H9 (cell line): ENCODE measurements around the gene LRRC7. TPM values are rescaled to one million over a fixed set of nuclear protein-coding genes. Genes with fewer than 3 reads are reported as not detected.

Experiments used
- DNase-seq: peaks from one replicate; pipeline ENCODE4 v3.0.0-alpha.2; 2017
- H2AFZ ChIP-seq: one replicate; pipeline ENCODE4 v1.6.1; 2013; ENCODE audit warnings: mild to moderate bottlenecking, low read length, control low read depth, moderate library complexity
- H2AK5ac ChIP-seq: 2 replicates; pipeline ENCODE4 v1.6.1; 2013; ENCODE audit warnings: low read length, control low read depth, mixed read lengths; ENCODE audit not compliant: insufficient read length
- H2BK120ac ChIP-seq: one replicate; pipeline ENCODE4 v1.6.1; 2013; ENCODE audit warnings: low read depth, mild to moderate bottlenecking, low read length, control low read depth, inconsistent platforms; ENCODE audit not compliant: poor library complexity, severe bottlenecking
- H2BK12ac ChIP-seq: 2 replicates; pipeline ENCODE4 v1.6.1; 2013; ENCODE audit warnings: low read length, control low read depth, mixed read lengths, low read depth; ENCODE audit not compliant: insufficient read length
- H2BK15ac ChIP-seq: 2 replicates; pipeline ENCODE4 v1.6.1; 2013; ENCODE audit warnings: low read depth, low read length, control low read depth
- H2BK20ac ChIP-seq: one replicate; pipeline ENCODE4 v1.6.1; 2013; ENCODE audit warnings: low read depth, mild to moderate bottlenecking, low read length, control low read depth, inconsistent platforms; ENCODE audit not compliant: poor library complexity, severe bottlenecking
- H2BK5ac ChIP-seq: 2 replicates; pipeline ENCODE4 v1.6.1; 2013; ENCODE audit warnings: low read length, control low read depth, mixed read lengths; ENCODE audit not compliant: insufficient read length
- H3K14ac ChIP-seq: 2 replicates; pipeline ENCODE4 v1.6.1; 2013; ENCODE audit warnings: low read length, control low read depth; ENCODE audit not compliant: insufficient read depth
- H3K18ac ChIP-seq: 2 replicates; pipeline ENCODE4 v1.6.1; 2013; ENCODE audit warnings: low read depth, mild to moderate bottlenecking, mixed read lengths, low read length, control low read depth; ENCODE audit not compliant: insufficient read length
- H3K23ac ChIP-seq: 2 replicates; pipeline ENCODE4 v1.6.1; 2013; ENCODE audit warnings: low read length, control low read depth, mixed read lengths, low read depth; ENCODE audit not compliant: insufficient read length
- H3K23me2 ChIP-seq: 2 replicates; pipeline ENCODE4 v1.6.1; 2013; ENCODE audit warnings: low read depth, mild to moderate bottlenecking, mixed read lengths, low read length, control low read depth; ENCODE audit not compliant: insufficient read length, poor library complexity, severe bottlenecking
- H3K27ac ChIP-seq: 2 replicates; pipeline ENCODE4 v1.5.1; 2013; ENCODE audit warnings: low read length, control low read depth, mixed read lengths, low read depth; ENCODE audit not compliant: insufficient read length
- H3K27me3 ChIP-seq: 2 replicates; pipeline ENCODE4 v1.6.1; 2013; ENCODE audit warnings: low read length, control low read depth, inconsistent platforms; ENCODE audit not compliant: insufficient read depth
- H3K4ac ChIP-seq: 2 replicates; pipeline ENCODE4 v1.6.1; 2013; ENCODE audit warnings: low read depth, mild to moderate bottlenecking, control low read depth, inconsistent platforms, low read length, moderate library complexity
- H3K4me1 ChIP-seq: 2 replicates; pipeline ENCODE4 v1.6.1; 2013; ENCODE audit warnings: low read length, control low read depth, inconsistent platforms; ENCODE audit not compliant: insufficient read depth
- H3K4me2 ChIP-seq: 2 replicates; pipeline ENCODE4 v1.6.1; 2013; ENCODE audit warnings: low read length, control low read depth, mixed read lengths; ENCODE audit not compliant: insufficient read length, insufficient read depth
- H3K56ac ChIP-seq: 2 replicates; pipeline ENCODE4 v1.6.1; 2013; ENCODE audit warnings: low read depth, mild to moderate bottlenecking, mixed read lengths, low read length, control low read depth; ENCODE audit not compliant: insufficient read length
- H3K79me1 ChIP-seq: 2 replicates; pipeline ENCODE4 v1.6.1; 2013; ENCODE audit warnings: low read depth, mild to moderate bottlenecking, moderate library complexity, low read length, control low read depth, inconsistent platforms; ENCODE audit not compliant: insufficient read depth, poor library complexity, severe bottlenecking
- H3K79me2 ChIP-seq: 2 replicates; pipeline ENCODE4 v1.6.1; 2013; ENCODE audit warnings: low read length, control low read depth, inconsistent platforms; ENCODE audit not compliant: insufficient read depth
- H3K9ac ChIP-seq: 2 replicates; pipeline ENCODE4 v1.6.1; 2013; ENCODE audit warnings: low read length, control low read depth, mixed read lengths; ENCODE audit not compliant: insufficient read length; ENCODE audit errors: extremely low read depth
- H3K9me3 ChIP-seq: one replicate; pipeline ENCODE4 v1.6.1; 2013; ENCODE audit warnings: low read depth, low read length, inconsistent platforms; ENCODE audit not compliant: control insufficient read depth
- H3T11ph ChIP-seq: one replicate; pipeline ENCODE4 v1.6.1; 2013; ENCODE audit warnings: mild to moderate bottlenecking, low read length, control low read depth, inconsistent platforms
- H4K20me1 ChIP-seq: one replicate; pipeline ENCODE4 v1.6.1; 2013; ENCODE audit not compliant: control insufficient read depth, insufficient read length, insufficient read depth
- H4K5ac ChIP-seq: 2 replicates; pipeline ENCODE4 v1.6.1; 2013; ENCODE audit warnings: low read depth, mild to moderate bottlenecking, mixed read lengths, low read length, control low read depth; ENCODE audit not compliant: insufficient read length
- H4K8ac ChIP-seq: replicated peaks from 2 replicates; pipeline ENCODE4 v1.6.1; 2013; ENCODE audit warnings: low read length, control low read depth, mixed read lengths, low read depth; ENCODE audit not compliant: insufficient read length
- H4K91ac ChIP-seq: 2 replicates; pipeline ENCODE4 v1.6.1; 2013; ENCODE audit warnings: low read depth, mild to moderate bottlenecking, moderate library complexity, mixed read lengths, low read length, control low read depth; ENCODE audit not compliant: insufficient read length
- H3K27ac Mint-ChIP-seq, 3 experiments: 2 replicates in 2 of 3; 3 replicates in 1 of 3; pipeline ENCODE4 v1.8.0; 2020 to 2021; ENCODE audit warnings: mixed read lengths in 3 of 3, mild to moderate bottlenecking in 1 of 3, moderate library complexity in 1 of 3
- H3K27me3 Mint-ChIP-seq: 2 replicates; pipeline ENCODE4 v1.8.0; 2021; ENCODE audit warnings: low read depth, mild to moderate bottlenecking, moderate library complexity, mixed read lengths
- H3K36me3 Mint-ChIP-seq, 3 experiments: 2 replicates in 2 of 3; 3 replicates in 1 of 3; pipeline ENCODE4 v1.8.0; 2020 to 2021; ENCODE audit warnings: low read depth in 3 of 3, mixed read lengths in 3 of 3; ENCODE audit not compliant: insufficient read depth in 1 of 3
- H3K4me1 Mint-ChIP-seq, 2 experiments: 2 replicates each; pipeline ENCODE4 v1.8.0; 2020; ENCODE audit warnings: mixed read lengths in 2 of 2
- H3K4me3 Mint-ChIP-seq, 2 experiments: 2 replicates in 1 of 2; 3 replicates in 1 of 2; pipeline ENCODE4 v1.8.0; 2020 to 2021; ENCODE audit warnings: mild to moderate bottlenecking in 2 of 2, mixed read lengths in 2 of 2, moderate library complexity in 1 of 2
- H3K9me3 Mint-ChIP-seq, 2 experiments: 2 replicates in 1 of 2; 3 replicates in 1 of 2; pipeline ENCODE4 v1.8.0; 2020; ENCODE audit warnings: mild to moderate bottlenecking in 2 of 2, mixed read lengths in 2 of 2, moderate library complexity in 1 of 2
- CTCF ChIP-seq: fragments of 200-600 bp; sonication (generic); conservative IDR thresholded peaks from 3 replicates; pipeline ENCODE4 v1.8.0; 2021; ENCODE audit warnings: antibody characterized with exemption, mild to moderate bottlenecking
- WGBS: extraction: QIAGEN DNeasy Blood & Tissue Kit; methylation state at CpG from one replicate; pipeline ENCODE4 v1.1.7; 2013; ENCODE audit warnings: missing lambda C conversion rate, low lambda C conversion rate, mixed read lengths; ENCODE audit not compliant: insufficient read length; ENCODE audit errors: extremely low coverage; 5-methylcytosine and 5-hydroxymethylcytosine counted together
- total RNA-seq: library from RNA; stranded (reverse); gene quantifications from 2 replicates; pipeline ENCODE4 v1.2.1, GENCODE V29; 2021

Gene LRRC7
- total RNA-seq, 1 experiment from 2014 or later: not detected

DNA sequence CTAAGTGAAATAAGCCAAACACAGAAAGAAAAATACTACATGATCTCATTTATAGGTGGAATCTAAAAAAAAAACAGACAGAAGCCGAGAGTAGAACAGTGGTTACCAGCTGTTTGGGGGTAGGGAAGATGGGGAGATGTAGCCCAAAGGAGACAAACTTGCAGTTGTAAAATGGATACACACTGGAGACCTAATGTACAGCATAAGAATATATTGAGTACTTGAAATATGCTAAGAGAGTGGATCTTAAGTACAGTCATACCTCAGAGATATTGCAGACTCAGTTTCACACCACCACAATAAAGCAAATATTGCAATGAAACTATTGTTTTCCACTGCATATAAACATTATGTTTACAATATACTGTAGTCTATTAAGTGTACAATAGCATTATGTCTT is 320.9 kb downstream of the LRRC7 start:
- no peak overlapping the region for H3K9ac ChIP-seq
- H2AFZ ChIP-seq: no peak overlapping the region
- H2BK12ac ChIP-seq: no peak overlapping the region
- no peak overlapping the region for H2BK120ac ChIP-seq
- no peak overlapping the region for H2BK20ac ChIP-seq
- H3K79me2 ChIP-seq: no peaks in the 10 kb centered on the region
- WGBS: no CpG with 5 or more reads among the region's 1 CpG
- Mint-ChIP-seq H3K36me3 (peaks cover 4 to 21% (median 14%) of the 10 kb centered on the region in 3 experiments), H3K4me3 (no peak overlapping the region), H3K27me3 (no peaks in the 10 kb centered on the region), H3K4me1 (no peaks in the 10 kb centered on the region), H3K27ac (no peak overlapping the region; a peak in 1 of 7 replicates), H3K9me3 (peaks cover 29 to 30% of the 10 kb centered on the region in 2 experiments)
- no peaks in the 10 kb centered on the region for H3K27me3 ChIP-seq
- H3K14ac ChIP-seq: no peak overlapping the region
- no peak overlapping the region for H3K56ac ChIP-seq
- H3K4ac ChIP-seq: no peak overlapping the region
- no peak overlapping the region for H4K91ac ChIP-seq
- no peak overlapping the region for H3T11ph ChIP-seq
- H3K27ac ChIP-seq: no peak overlapping the region
- no peaks in the 10 kb centered on the region for H3K23me2 ChIP-seq
- no peaks in the 10 kb centered on the region for H3K4me1 ChIP-seq
- no peak overlapping the region for H2BK5ac ChIP-seq
- H3K23ac ChIP-seq: no peak overlapping the region
- H4K8ac ChIP-seq: no peak overlapping the region
- no peak overlapping the region for H4K5ac ChIP-seq
- no peaks in the 10 kb centered on the region for H3K79me1 ChIP-seq
- no peak overlapping the region for H2BK15ac ChIP-seq
- no peak overlapping the region for H2AK5ac ChIP-seq
- no peak overlapping the region for H3K4me2 ChIP-seq
- no peaks in the 10 kb centered on the region for H3K9me3 ChIP-seq
- DNase-seq: no peak
- H4K20me1 ChIP-seq: no peaks in the 10 kb centered on the region
- no peak overlapping the region for H3K18ac ChIP-seq
- TF ChIP-seq CTCF: no peak
